ENCODE data around the gene SMAD9.

SMAD9 gene

GRCh38 chr13:36813225-36813624, 106.8 kb downstream of the SMAD9 start:
- Histone ChIP-seq H3K4me3 (ENCODE audit: low read length) (no peak overlapping the region), H3K27ac (ENCODE audit: low read length) (no peak overlapping the region), H3K27me3 (ENCODE audit: insufficient read depth, low read length) (no peaks in the 10 kb centered on the region), H3K9me3 (ENCODE audit: insufficient read depth, low read depth, low read length) (no peaks in the 10 kb centered on the region), H3K9ac (ENCODE audit: low read depth, low read length) (no peak overlapping the region), H3K36me3 (ENCODE audit: insufficient read depth, low read depth, low read length) (no peaks in the 10 kb centered on the region), H3K4me1 (ENCODE audit: insufficient read depth, low read length) (peaks cover 2% of the 10 kb centered on the region; the same call in 1 of the 2 replicates)

- Histone ChIP-seq H3K4me1 (ENCODE audit: insufficient read depth, low read length) (no peaks in the 10 kb centered on the region), H3K9me3 (ENCODE audit: insufficient read depth, low read depth, low read length) (no peaks in the 10 kb centered on the region), H3K36me3 (ENCODE audit: insufficient read depth, low read depth, low read length) (no peaks in the 10 kb centered on the region), H3K4me3 (ENCODE audit: low read length) (no peak overlapping the region), H3K27ac (ENCODE audit: low read length) (no peak overlapping the region), H3K9ac (ENCODE audit: low read depth, low read length) (no peak overlapping the region), H3K27me3 (ENCODE audit: insufficient read depth, low read length) (no peaks in the 10 kb centered on the region)
Observed at GRCh38 chr13:36807616-36808015, 112.4 kb downstream of the SMAD9 start.

GRCh38 chr13:36806102-36806501, 113.9 kb downstream of the SMAD9 start:
- no peak overlapping the region for H3K4me3 ChIP-seq (ENCODE audit: low read length)
- no peaks in the 10 kb centered on the region for H3K9me3 ChIP-seq (ENCODE audit: insufficient read depth, low read depth, low read length)
- no peaks in the 10 kb centered on the region for H3K36me3 ChIP-seq (ENCODE audit: insufficient read depth, low read depth, low read length)
- H3K4me1 ChIP-seq (ENCODE audit: insufficient read depth, low read length) = no peaks in the 10 kb centered on the region
- no peaks in the 10 kb centered on the region for H3K27me3 ChIP-seq (ENCODE audit: insufficient read depth, low read length)
- H3K27ac ChIP-seq (ENCODE audit: low read length) = no peak overlapping the region
- H3K9ac ChIP-seq (ENCODE audit: low read depth, low read length) = no peak overlapping the region

GRCh38 chr13:36804588-36804987, 115.5 kb downstream of the SMAD9 start:
- no peaks in the 10 kb centered on the region for H3K9me3 ChIP-seq (ENCODE audit: insufficient read depth, low read depth, low read length)
- H3K36me3 ChIP-seq (ENCODE audit: insufficient read depth, low read depth, low read length) = no peaks in the 10 kb centered on the region
- H3K4me3 ChIP-seq (ENCODE audit: low read length) = no peak overlapping the region
- no peaks in the 10 kb centered on the region for H3K4me1 ChIP-seq (ENCODE audit: insufficient read depth, low read length)
- H3K9ac ChIP-seq (ENCODE audit: low read depth, low read length) = no peak overlapping the region
- no peak overlapping the region for H3K27ac ChIP-seq (ENCODE audit: low read length)
- H3K27me3 ChIP-seq (ENCODE audit: insufficient read depth, low read length) = no peaks in the 10 kb centered on the region

- H3K27me3 ChIP-seq (ENCODE audit: insufficient read depth, low read length) = no peaks in the 10 kb centered on the region
- no peaks in the 10 kb centered on the region for H3K36me3 ChIP-seq (ENCODE audit: insufficient read depth, low read depth, low read length)
- no peak overlapping the region for H3K4me3 ChIP-seq (ENCODE audit: low read length)
- H3K9me3 ChIP-seq (ENCODE audit: insufficient read depth, low read depth, low read length) = no peaks in the 10 kb centered on the region
- H3K4me1 ChIP-seq (ENCODE audit: insufficient read depth, low read length) = peaks cover 7% of the 10 kb centered on the region; the same call in 1 of the 2 replicates
- H3K27ac ChIP-seq (ENCODE audit: low read length) = no peak overlapping the region
- no peak overlapping the region for H3K9ac ChIP-seq (ENCODE audit: low read depth, low read length)
Observed at GRCh38 chr13:36801035-36801434, 119.0 kb downstream of the SMAD9 start.

GRCh38 chr13:36796052-36796451, 124.0 kb downstream of the SMAD9 start:
- Histone ChIP-seq H3K9ac (ENCODE audit: low read depth, low read length) (no peak overlapping the region; the same call in 1 of the 2 replicates), H3K27ac (ENCODE audit: low read length) (no peak overlapping the region), H3K4me3 (ENCODE audit: low read length) (no peak overlapping the region; the same call in 1 of the 2 replicates), H3K4me1 (ENCODE audit: insufficient read depth, low read length) (peaks cover 12% of the 10 kb centered on the region; the same call in 1 of the 2 replicates), H3K27me3 (ENCODE audit: insufficient read depth, low read length) (no peaks in the 10 kb centered on the region), H3K36me3 (ENCODE audit: insufficient read depth, low read depth, low read length) (no peaks in the 10 kb centered on the region), H3K9me3 (ENCODE audit: insufficient read depth, low read depth, low read length) (no peaks in the 10 kb centered on the region)

- Histone ChIP-seq H3K27me3 (ENCODE audit: insufficient read depth, low read length) (no peaks in the 10 kb centered on the region), H3K27ac (ENCODE audit: low read length) (no peak overlapping the region), H3K4me1 (ENCODE audit: insufficient read depth, low read length) (peaks cover 12% of the 10 kb centered on the region; the same call in 1 of the 2 replicates)
Observed at GRCh38 chr13:36795463-36795862, 124.6 kb downstream of the SMAD9 start.

More at GRCh38 chr13:36795463-36795862, 124.6 kb downstream of the SMAD9 start:
- H3K9ac ChIP-seq (ENCODE audit: low read depth, low read length) = no peak overlapping the region; the same call in 1 of the 2 replicates
- no peaks in the 10 kb centered on the region for H3K36me3 ChIP-seq (ENCODE audit: insufficient read depth, low read depth, low read length)
- no peaks in the 10 kb centered on the region for H3K9me3 ChIP-seq (ENCODE audit: insufficient read depth, low read depth, low read length)
- peak overlapping the region; percentile 19; the same call in 1 of the 2 replicates for H3K4me3 ChIP-seq (ENCODE audit: low read length)

Data from iPS-20b (cell line).